ENCODE data around the gene SCFD1.
"Not testable (repeated sequence)": the region's sequence is repeated elsewhere in the genome, so short reads cannot be mapped to it uniquely, and the experiment has no call there.

Gene SCFD1

GRCh38 chr14:30621940-30622830 lies at the start of gene SCFD1:
Gene SCFD1 (plus strand): TSS chr14:30622319. CDS start chr14:30622339, 20 bp downstream.
- peak; percentile 96 for DNase-seq

DNA sequence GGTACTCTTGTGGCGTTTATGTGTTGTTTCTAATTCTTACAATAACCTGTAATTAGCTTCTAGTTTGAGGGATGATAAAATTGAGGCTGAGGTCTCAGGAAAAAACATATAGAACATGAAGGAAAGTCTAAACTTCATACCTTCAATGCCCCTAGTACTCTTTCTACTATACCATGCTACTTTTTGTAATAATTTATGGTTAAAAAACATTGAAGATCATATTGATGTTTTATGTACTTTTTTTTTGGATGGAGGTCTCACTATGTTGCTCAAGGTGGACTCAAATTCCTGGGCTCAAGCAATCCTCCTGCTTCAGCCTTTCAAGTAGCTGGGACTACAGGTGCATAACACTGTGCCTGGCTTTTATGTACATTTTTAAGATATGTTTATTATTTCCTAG lies 49.3 kb upstream of the SCFD1 start:
- no peak for DNase-seq

DNA sequence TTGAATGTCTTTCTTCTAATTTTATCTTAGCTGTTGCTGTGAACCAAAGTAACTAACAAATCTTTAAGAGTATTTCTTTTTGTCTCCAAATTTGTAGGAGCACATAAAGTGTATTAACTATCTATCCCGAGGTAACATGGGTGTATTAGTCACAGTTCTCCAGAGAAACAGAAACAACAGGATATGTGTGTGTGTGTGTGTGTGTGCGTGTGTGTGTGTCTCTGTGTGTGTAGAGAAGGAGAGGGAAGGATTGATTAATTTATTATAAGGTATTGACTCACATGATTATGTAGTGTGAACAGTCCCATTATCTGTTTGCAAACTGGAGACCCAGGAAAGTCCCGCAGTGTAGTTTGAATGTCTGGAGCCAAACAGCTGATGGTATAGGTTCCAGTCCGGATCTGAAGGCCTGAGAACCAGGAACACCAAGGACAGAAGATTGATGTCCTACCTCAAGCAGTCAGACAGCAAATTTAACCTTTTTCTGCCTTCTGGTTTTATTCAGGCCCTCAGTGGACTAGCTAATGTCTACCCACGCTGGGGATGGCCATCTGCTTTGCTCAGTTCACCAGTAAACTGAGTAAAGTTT lies 48.8 kb upstream of the SCFD1 start:
- no peak for DNase-seq

GRCh38 chr14:30573966-30574365 lies 48.2 kb upstream of the SCFD1 start:
- no peak for DNase-seq

DNA sequence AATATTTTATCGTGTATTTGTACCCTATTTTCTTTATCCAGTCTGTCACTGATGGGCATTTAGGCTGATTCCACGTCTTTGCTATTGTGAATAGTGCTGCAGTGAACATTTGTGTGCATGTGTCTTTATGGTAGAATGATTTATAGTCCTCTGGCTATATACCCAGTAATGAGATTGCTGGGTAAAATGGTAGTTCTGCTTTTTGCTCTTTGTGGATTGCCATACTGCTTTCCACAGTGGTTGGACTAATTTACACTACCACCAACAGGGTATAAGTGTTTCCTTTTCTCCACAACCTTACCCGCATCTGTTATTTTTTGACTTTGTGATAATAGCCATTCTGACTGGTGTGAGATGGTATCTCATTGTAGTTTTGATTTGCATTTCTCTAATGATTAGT lies 47.3 kb upstream of the SCFD1 start:
- DNase-seq: not testable (repeated sequence)

- not testable (repeated sequence) for DNase-seq
These were observed 45.8 kb upstream of the SCFD1 start for GRCh38 chr14:30576333-30576732.

DNA sequence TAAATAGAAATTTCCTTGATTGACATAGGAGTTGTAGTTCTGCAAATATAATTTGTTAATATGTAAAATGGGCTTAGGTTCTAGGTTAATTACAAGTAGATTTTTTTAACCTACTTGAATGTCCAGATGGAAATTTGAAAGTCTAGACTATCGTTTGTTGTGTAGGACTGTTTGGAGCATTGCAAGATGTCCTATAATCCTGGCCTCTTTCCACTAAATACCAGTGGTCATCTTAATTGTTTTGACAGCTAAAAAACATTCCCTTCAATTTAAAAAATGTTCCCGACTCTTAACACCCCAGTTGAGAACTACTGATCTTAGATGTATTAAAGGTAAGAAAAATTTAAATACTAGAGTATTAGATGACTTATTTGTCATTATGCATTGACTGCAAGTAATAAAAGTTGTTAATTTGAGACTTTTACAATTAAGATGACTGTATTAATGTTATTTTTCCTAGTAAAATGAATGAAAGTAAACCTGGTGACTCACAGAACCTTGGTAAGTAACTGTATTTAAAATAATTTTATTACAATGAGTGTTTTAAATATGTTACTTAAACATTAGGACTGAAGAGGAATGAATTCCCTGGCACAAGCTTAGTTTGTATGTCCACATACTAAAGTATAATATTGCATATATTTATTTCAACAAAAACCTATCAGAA lies 41.4 kb upstream of the SCFD1 start:
- no peak for DNase-seq

DNA sequence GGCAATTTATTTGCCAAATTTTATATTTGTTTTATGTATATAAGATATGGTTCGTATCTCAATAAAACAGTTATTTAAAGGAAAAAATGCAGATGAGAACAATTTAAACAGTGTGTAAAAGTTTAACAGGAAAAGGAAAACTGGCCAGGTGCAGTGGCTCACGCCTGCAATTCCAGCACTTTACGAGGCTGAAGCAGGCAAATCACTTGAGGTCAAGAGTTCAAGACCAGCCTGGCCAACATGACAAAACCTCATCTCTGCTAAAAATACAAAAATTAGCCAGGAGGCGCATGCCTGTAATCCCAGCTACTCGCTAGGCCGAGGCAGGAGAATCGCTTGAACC lies 40.9 kb upstream of the SCFD1 start:
- no peak for DNase-seq

- no peak for DNase-seq
These were observed 39.7 kb upstream of the SCFD1 start for GRCh38 chr14:30582376-30582775.

- DNase-seq: no peak
These were observed 38.0 kb upstream of the SCFD1 start for GRCh38 chr14:30584058-30584630.

GRCh38 chr14:30585204-30585603 lies 36.9 kb upstream of the SCFD1 start:
- no peak for DNase-seq

- no peak for DNase-seq
These were observed 35.0 kb upstream of the SCFD1 start for GRCh38 chr14:30587141-30587540.

GRCh38 chr14:30588873-30589272 lies 33.2 kb upstream of the SCFD1 start:
- no peak for DNase-seq

DNA sequence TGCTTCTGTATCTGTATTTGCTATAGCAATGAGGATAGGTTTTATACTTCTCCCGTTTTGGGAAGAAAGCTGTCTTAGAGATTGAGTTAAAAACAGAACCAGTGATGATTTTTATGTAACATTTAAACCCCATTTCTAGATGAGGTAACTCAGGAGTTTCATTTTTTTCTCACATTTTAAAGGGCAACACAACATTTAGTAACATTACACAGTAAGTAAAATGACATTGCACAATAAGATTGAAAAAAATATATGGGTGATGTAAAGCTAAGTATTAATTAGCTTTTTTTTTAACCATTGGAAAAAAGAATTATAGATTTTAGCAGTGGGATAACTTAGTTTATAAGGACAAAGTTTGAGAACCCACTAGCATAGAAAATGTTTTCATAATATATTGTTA lies 25.2 kb upstream of the SCFD1 start:
- DNase-seq: no peak

DNA sequence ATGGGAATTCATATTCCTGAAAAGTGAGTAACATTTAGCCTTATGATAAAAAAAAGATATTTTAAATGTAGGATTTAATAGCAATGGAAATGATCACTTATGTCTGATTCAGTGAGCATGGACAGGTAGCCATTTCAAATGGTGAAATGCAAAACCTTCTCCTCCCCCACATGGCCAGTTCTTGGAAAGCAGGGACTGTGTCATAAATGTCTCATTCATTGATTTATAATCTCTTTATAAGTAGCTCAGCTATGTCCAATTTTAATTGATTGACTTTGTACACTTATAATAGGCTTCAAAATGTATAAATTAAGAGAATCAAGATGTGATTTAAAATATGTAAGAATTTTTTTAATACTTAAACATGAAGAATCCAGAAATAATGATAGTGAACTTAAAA lies 24.6 kb upstream of the SCFD1 start:
- DNase-seq: no peak

DNA sequence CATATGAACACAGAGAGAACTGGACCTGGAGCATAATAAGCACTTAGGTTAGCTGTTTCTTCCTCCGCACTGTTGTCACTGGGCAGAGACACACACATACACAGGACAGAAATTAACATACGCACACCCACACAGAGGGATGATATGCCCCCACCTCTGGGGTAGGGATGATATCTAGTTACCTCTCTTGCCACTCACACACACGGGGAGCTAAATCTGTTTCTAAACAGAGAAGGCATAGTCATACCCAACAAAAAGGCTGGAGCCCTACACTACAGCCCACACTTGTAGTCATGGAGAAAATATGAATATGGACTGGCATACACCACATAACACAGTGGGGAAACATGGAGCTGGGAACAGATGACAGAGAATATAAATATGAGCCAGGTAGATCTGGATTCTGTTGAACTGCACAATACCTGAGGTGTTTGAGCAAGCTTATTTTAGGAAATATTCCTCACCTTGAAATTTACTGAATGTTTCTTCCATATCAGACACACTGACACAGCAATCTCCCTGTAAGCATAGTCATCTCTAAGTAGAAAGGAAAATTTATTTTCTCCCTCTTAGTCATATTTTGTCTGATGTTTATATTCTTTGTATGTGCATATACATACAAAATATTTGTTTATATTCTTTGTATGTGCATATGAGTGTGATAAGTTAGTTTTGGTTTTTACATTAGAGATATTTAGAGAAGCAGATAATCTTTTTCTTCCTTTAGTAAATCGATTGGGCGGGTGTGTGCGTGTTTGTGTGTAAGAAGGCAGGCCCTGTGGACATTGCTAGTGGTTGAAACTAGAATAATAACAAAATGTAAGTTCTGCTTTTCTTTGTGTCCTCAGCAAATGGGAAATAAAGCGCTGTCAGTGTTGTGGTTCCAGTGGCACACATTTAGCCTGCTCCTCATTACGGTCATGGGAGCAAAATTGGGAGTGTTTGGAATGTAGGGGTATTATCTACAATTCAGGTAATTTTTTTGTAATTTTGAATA lies 20.9 kb upstream of the SCFD1 start:
- DNase-seq: no peak

DNA sequence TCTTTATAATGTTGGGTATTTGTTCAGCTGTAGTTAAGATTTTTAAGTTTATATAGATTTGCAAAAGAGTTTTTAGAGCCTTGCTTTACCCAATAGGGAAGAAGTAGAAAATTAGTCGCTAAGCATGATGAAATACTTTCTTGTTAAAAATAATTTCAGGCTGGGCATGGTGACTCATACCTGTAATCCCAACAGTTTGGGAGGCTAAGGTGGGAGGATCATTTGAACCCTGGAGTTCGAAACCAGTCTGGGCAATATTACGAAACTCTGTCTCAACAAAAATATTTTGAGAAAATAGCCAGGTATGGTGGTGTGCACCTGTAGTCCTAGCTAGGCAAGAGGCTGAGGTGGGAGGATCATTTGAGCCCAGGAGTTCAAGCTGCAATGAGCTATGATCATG lies 18.7 kb upstream of the SCFD1 start:
- no peak for DNase-seq

DNA sequence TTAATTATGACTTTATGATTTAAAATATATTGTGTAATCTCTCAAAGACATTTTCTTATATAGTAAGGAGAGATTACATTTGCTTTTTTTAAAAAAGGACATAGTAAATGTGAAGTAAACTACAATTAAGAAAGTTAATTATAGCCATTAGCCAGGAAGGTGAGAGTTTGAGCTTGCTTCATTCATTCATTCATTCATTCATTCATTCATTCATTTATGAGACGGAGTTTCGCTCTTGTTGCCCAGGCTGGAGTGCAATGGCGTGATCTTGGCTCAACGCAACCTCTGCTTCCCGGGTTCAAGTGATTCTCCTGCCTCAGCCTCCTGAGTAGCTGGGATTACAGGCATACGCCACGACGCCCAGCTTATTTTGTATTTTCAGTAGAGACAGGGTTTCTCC lies 17.4 kb upstream of the SCFD1 start:
- DNase-seq: not testable (repeated sequence)

DNA sequence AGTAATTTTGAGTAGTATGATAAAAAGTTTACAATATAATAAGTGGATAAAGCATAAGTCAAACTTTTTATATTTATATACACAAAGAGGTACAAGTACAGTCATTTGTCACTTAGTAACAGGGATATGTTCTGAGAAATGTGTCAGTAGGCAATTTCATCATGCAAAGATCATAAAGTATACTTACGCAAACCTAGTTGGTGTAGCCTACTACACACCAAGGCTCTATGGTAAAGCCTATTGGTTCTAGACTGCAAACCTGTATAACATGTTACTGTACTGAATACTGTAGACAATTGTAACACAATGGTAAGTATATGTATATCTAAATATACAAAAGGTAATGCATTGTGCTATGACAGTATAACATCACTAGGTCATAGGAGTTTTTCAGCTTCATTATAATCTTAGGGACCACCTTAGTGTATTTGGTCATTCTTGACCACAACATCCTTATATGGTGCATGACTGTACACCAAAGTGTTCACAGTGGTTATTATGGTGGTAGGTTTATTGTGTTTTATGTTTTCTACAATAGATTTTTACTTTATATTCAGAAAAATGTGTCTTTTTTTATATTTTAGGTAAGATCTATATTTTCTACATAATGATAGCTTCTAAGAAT lies 14.9 kb upstream of the SCFD1 start:
- no peak for DNase-seq

DNA sequence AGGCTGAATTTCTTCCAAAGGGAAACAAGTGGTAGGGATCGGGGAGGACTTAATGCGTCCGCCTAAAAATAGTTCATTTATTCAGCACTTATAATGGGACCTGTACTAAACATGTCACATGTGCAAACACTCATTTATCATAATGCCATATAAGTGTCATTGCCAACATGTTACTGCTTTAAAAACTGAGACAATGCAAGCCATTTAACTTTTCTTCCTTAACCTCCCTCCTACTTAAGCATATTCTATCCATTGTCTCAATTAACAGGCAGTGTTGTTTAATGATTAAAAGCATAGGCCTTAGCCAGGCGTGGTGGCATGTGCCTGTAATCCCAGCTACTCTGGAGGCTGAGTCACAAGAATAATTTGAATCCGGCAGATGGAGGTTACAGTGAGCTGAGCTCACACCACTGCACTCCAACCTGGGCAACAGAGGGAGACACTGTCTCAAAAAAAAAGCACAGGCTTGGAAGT lies 13.5 kb upstream of the SCFD1 start:
- no peak for DNase-seq

DNA sequence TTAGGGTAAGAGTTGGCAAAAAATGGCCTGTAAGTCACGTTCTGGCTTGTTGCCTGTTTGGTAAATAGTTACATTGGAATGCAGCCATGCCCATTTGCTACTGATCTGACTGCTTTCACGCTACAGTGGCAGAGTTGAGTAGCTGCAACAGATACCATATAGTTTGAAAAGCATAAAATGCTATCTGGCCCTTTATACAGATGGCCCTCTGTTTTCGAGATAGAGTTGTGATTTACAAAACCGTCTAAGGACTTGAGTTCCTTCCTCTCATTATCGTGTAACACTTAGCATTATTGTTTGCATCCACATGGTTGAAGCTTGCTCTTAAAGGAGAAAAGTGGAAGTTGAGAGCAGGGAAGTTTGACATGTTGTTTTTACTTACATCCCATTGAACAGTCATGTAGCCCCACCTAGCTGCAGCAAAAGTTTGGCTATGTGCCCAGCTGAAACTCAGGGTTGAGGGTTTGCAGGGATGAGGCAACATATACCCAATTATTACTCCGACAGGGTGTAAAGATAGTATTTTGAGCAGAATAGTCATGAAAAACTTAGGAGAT lies 11.3 kb upstream of the SCFD1 start:
- DNase-seq: peak; percentile 60
